Adrenal gland (tissue), 5 donors: Measurements from ENCODE around the gene ZBTB40.

Experiments
- POLR2A ChIP-seq, 2 donors: fragments of 450-650 bp; IDR thresholded peaks; one replicate each; pipeline ENCODE4 v1.6.1; 2017; ENCODE audit warnings: antibody characterized with exemption in 2 of 2, mild to moderate bottlenecking in 2 of 2, moderate library complexity in 1 of 2
- TF ChIP-seq, protein P1 (sequence below), 6 experiments: fragments of 450-650 bp in 4 of 6; fragments of 200-600 bp in 2 of 6; sonication (generic) in 1 of 6; IDR thresholded peaks; 1 replicate in 5 of 6; 2 replicates in 1 of 6; pipeline versions ENCODE4 v1.5.1 to v1.8.0; 2016 to 2021; ENCODE audit warnings: antibody characterized with exemption in 6 of 6, mild to moderate bottlenecking in 2 of 6, moderate library complexity in 1 of 6
- donor health status: DM: no; HTN: no; CAD: no.

- TF ChIP-seq, protein P1, sequence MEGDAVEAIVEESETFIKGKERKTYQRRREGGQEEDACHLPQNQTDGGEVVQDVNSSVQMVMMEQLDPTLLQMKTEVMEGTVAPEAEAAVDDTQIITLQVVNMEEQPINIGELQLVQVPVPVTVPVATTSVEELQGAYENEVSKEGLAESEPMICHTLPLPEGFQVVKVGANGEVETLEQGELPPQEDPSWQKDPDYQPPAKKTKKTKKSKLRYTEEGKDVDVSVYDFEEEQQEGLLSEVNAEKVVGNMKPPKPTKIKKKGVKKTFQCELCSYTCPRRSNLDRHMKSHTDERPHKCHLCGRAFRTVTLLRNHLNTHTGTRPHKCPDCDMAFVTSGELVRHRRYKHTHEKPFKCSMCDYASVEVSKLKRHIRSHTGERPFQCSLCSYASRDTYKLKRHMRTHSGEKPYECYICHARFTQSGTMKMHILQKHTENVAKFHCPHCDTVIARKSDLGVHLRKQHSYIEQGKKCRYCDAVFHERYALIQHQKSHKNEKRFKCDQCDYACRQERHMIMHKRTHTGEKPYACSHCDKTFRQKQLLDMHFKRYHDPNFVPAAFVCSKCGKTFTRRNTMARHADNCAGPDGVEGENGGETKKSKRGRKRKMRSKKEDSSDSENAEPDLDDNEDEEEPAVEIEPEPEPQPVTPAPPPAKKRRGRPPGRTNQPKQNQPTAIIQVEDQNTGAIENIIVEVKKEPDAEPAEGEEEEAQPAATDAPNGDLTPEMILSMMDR (IDR thresholded peaks at IDR 0.05): peak; percentile 91 to 99 (median 96)
- no peak for TF ChIP-seq POLR2A (IDR thresholded peaks at IDR 0.05)
These were observed 34.8 kb upstream of the ZBTB40 start for GRCh38 chr1:22416555-22417454.
